Loucy (cell line): ENCODE data around the gene C2CD4C.

Experiments
- EZH2phosphoT487 ChIP-seq: fragments of 200-600 bp; IDR thresholded peaks from 2 replicates; pipeline ENCODE4 v1.6.1; 2018; ENCODE audit warnings: antibody characterized with exemption, mild to moderate bottlenecking, moderate library complexity, borderline replicate concordance
- TF ChIP-seq, protein P1 (sequence below): fragments of 200-600 bp; sonication (generic); conservative IDR thresholded peaks from 2 replicates; pipeline ENCODE4 v1.5.1; 2014; ENCODE audit warnings: mild to moderate bottlenecking, antibody characterized with exemption, low read length

DNA sequence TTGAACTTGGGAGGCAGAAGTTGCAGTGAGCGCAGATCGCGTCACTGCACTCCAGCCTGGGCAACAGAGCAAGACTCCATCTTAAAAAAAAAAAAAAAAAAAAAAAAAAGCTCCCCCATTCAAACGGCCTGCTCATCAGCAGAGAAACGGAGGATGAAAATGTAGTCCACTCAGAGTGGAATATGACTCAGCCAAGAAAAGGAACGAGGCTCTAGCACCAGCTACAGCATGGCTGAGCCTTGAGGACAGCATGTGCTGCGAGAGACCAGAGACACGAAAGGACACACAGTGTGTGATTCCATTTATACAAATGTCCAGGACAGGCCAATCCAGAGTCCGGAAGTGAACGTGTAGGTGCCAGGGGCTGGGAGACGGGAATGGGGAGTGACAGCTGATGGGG, 46.3 kb downstream of the C2CD4C start:
- TF ChIP-seq, protein P1, sequence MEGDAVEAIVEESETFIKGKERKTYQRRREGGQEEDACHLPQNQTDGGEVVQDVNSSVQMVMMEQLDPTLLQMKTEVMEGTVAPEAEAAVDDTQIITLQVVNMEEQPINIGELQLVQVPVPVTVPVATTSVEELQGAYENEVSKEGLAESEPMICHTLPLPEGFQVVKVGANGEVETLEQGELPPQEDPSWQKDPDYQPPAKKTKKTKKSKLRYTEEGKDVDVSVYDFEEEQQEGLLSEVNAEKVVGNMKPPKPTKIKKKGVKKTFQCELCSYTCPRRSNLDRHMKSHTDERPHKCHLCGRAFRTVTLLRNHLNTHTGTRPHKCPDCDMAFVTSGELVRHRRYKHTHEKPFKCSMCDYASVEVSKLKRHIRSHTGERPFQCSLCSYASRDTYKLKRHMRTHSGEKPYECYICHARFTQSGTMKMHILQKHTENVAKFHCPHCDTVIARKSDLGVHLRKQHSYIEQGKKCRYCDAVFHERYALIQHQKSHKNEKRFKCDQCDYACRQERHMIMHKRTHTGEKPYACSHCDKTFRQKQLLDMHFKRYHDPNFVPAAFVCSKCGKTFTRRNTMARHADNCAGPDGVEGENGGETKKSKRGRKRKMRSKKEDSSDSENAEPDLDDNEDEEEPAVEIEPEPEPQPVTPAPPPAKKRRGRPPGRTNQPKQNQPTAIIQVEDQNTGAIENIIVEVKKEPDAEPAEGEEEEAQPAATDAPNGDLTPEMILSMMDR, result no peak
- no peak for TF ChIP-seq EZH2phosphoT487
